Measurements from ENCODE around the gene ATCAY. TPM values are rescaled to one million over a fixed set of nuclear protein-coding genes. Genes with fewer than 3 reads are reported as not detected.

The ATCAY gene
- total RNA-seq, 2 experiments from 2014 or later: not detected

GRCh38 chr19:3881272-3882040, 971 bp downstream of the ATCAY start:
- no peak for DNase-seq
- H3K36me3 Mint-ChIP-seq (ENCODE audit: low read depth): no peaks in the 10 kb centered on the region

GRCh38 chr19:3882041-3882384, 1.5 kb downstream of the ATCAY start:
- H3K36me3 Mint-ChIP-seq (ENCODE audit: low read depth): no peaks in the 10 kb centered on the region
- Histone ChIP-seq H3K4me3 (ENCODE audit: low read length) (no peak overlapping the region), H3K9me3 (ENCODE audit: control insufficient read depth in 1 of 2, insufficient read depth in 1 of 2, low read length in 2 of 2) (peaks cover 0 to 8% of the 10 kb centered on the region in 2 experiments), H3K36me3 (ENCODE audit: insufficient read depth, low read length) (no peaks in the 10 kb centered on the region), H3K4me1 (ENCODE audit: insufficient read depth, low read length) (peaks cover 15% of the 10 kb centered on the region), H3K27me3 (ENCODE audit: control insufficient read depth in 1 of 2, insufficient read depth in 2 of 2, low read length in 2 of 2) (peaks cover 30 to 59% of the 10 kb centered on the region in 2 experiments), H3K27ac (ENCODE audit: low read depth in 1 of 2, low read length in 2 of 2) (no peak overlapping the region)
- no peak for DNase-seq
- H3K27ac Mint-ChIP-seq: no peak overlapping the region
- POLR2A ChIA-PET: no interaction called here
- no peak for TF ChIP-seq CTCF (IDR thresholded peaks at IDR 0.05)
- peaks cover 7% of the 10 kb centered on the region for H3K4me1 Mint-ChIP-seq (ENCODE audit: low read depth)
- no peaks in the 10 kb centered on the region for H3K9me3 Mint-ChIP-seq
- no peak for ATAC-seq (ENCODE audit: poor library complexity)
- peaks cover 63% of the 10 kb centered on the region for H3K27me3 Mint-ChIP-seq
- intact Hi-C loops (cut with DNase I, micrococcal nuclease): no loop called here
- no peak overlapping the region for H3K4me3 Mint-ChIP-seq
- CTCF ChIA-PET: no interaction called here

More at GRCh38 chr19:3881272-3882040, 971 bp downstream of the ATCAY start:
- TF ChIP-seq CTCF (IDR thresholded peaks at IDR 0.05): no peak
- ChIA-PET POLR2A (interaction anchor here (0.6 kb wide), 1 partner anchor 189 kb away, joined by 3 read pairs; no protein-coding TSS in a partner anchor), CTCF (no interaction called here)
- Histone ChIP-seq H3K27ac (ENCODE audit: low read depth in 1 of 2, low read length in 2 of 2) (no peak overlapping the region), H3K27me3 (ENCODE audit: control insufficient read depth in 1 of 2, insufficient read depth in 2 of 2, low read length in 2 of 2) (peaks cover 31 to 63% of the 10 kb centered on the region in 2 experiments), H3K9me3 (ENCODE audit: control insufficient read depth in 1 of 2, insufficient read depth in 1 of 2, low read length in 2 of 2) (peaks cover 0 to 8% of the 10 kb centered on the region in 2 experiments), H3K36me3 (ENCODE audit: insufficient read depth, low read length) (no peaks in the 10 kb centered on the region), H3K4me3 (ENCODE audit: low read length) (no peak overlapping the region), H3K4me1 (ENCODE audit: insufficient read depth, low read length) (peaks cover 15% of the 10 kb centered on the region)
- no peak for ATAC-seq (ENCODE audit: poor library complexity)
- Mint-ChIP-seq H3K27me3 (peaks cover 66% of the 10 kb centered on the region), H3K4me3 (no peak overlapping the region), H3K27ac (no peak overlapping the region), H3K4me1 (ENCODE audit: low read depth) (peaks cover 7% of the 10 kb centered on the region), H3K9me3 (no peaks in the 10 kb centered on the region)
- intact Hi-C loops (cut with DNase I, micrococcal nuclease): no loop called here

GRCh38 chr19:3890591-3890990, 10.1 kb downstream of the ATCAY start:
- ChIA-PET POLR2A (no interaction called here), CTCF (interaction anchor here (0.6 kb wide), 1 partner anchor 1873 kb away, joined by 3 read pairs; no protein-coding TSS in a partner anchor)

More at GRCh38 chr19:3890591-3890990, 10.1 kb downstream of the ATCAY start:
- intact Hi-C loops (cut with DNase I, micrococcal nuclease): no loop called here
- no peaks in the 10 kb centered on the region for H3K27me3 ChIP-seq (ENCODE audit: control insufficient read depth in 1 of 2, insufficient read depth in 2 of 2, low read length in 2 of 2)
- DNase-seq (no peak), ATAC-seq (ENCODE audit: poor library complexity) (no peak)
- H3K9me3 ChIP-seq (ENCODE audit: control insufficient read depth in 1 of 2, insufficient read depth in 1 of 2, low read length in 2 of 2): no peaks in the 10 kb centered on the region
- H3K27ac ChIP-seq (ENCODE audit: low read depth in 1 of 2, low read length in 2 of 2): no peak overlapping the region
- H3K36me3 ChIP-seq (ENCODE audit: insufficient read depth, low read length): no peaks in the 10 kb centered on the region
- Mint-ChIP-seq H3K4me1 (ENCODE audit: low read depth) (no peaks in the 10 kb centered on the region), H3K4me3 (no peak overlapping the region), H3K36me3 (ENCODE audit: low read depth) (no peaks in the 10 kb centered on the region), H3K9me3 (no peaks in the 10 kb centered on the region), H3K27me3 (peaks cover 5% of the 10 kb centered on the region), H3K27ac (no peak overlapping the region)
- no peak for TF ChIP-seq CTCF (IDR thresholded peaks at IDR 0.05)
- H3K4me3 ChIP-seq (ENCODE audit: low read length): no peak overlapping the region
- no peaks in the 10 kb centered on the region for H3K4me1 ChIP-seq (ENCODE audit: insufficient read depth, low read length)
